ENCODE measurements around the gene MARCHF4. TPM values are rescaled to one million over a fixed set of nuclear protein-coding genes. Genes with fewer than 3 reads are reported as not detected.

Gene MARCHF4
- total and polyA plus RNA-seq, 2 donors (not counting 3 experiments of a cell fraction or from before 2014, with no cell fraction given): 11.7 to 21.5 TPM

GRCh38 chr2:216402751-216403150 lies 30.5 kb upstream of the MARCHF4 start:
- H3K27ac ChIP-seq (ENCODE audit: insufficient read depth, low read depth, low read length): no peak overlapping the region
- H3K4me3 ChIP-seq (replicated peaks in 1 of 3; ENCODE audit: insufficient read depth in 1 of 3, low read depth in 1 of 3, low read length in 3 of 3): no peak overlapping the region
- no peaks in the 10 kb centered on the region for H3K27me3 ChIP-seq (ENCODE audit: control insufficient read depth in 2 of 2, insufficient read depth in 2 of 2, low read length in 2 of 2)
- dilution Hi-C loops (cut with MboI; ENCODE audit: extremely low pct_ligation_motif_present, low sequenced_read_pairs): no loop called here
- FAIRE-seq: no peak
- no peaks in the 10 kb centered on the region for H3K36me3 ChIP-seq (ENCODE audit: control insufficient read depth in 2 of 2, extremely low read depth in 1 of 2, insufficient read depth in 2 of 2, low read length in 2 of 2)
- BruUV-seq (replicated peaks): no TSS peak
- H3K4me2 ChIP-seq (ENCODE audit: insufficient read depth, low read length): no peak overlapping the region
- H3K9ac ChIP-seq (replicated peaks; ENCODE audit: extremely low read depth, insufficient read depth, low read length): no peak overlapping the region
- CTCF ChIA-PET: interaction anchor here (0.8 to 6.0 kb wide), 16 partner anchors 10 to 256 kb away, joined by 3 to 52 read pairs (median 6); partner anchors contain the start of genes MARCHF4 and SMARCAL1
- H4K20me1 ChIP-seq (replicated peaks; ENCODE audit: control insufficient read depth, extremely low read depth, insufficient read depth, low read length): no peaks in the 10 kb centered on the region
- no peaks in the 10 kb centered on the region for H3K9me3 ChIP-seq (replicated peaks; ENCODE audit: control insufficient read depth, insufficient read depth, low read length)
- intact Hi-C loops (cut with micrococcal nuclease): loop anchor here (5.0 kb wide), 1 partner anchor 285 kb away; no protein-coding TSS in a partner anchor
- H3K79me2 ChIP-seq (ENCODE audit: control insufficient read depth, insufficient read depth, low read length): no peaks in the 10 kb centered on the region
- no peak for TF ChIP-seq EZH2 (IDR thresholded peaks at IDR 0.05; ENCODE audit: borderline replicate concordance, low read depth, low read length, severe bottlenecking)
- no peak for DNase-seq (ENCODE audit: low read depth, low spot score)
- H3K4me1 ChIP-seq (ENCODE audit: control insufficient read depth, extremely low read depth, insufficient read depth, low read length): no peaks in the 10 kb centered on the region
- peak overlapping the region; percentile 22 for H2AFZ ChIP-seq (ENCODE audit: low read depth, low read length)
- POLR2A ChIA-PET: interaction anchor here (1.2 kb wide), 1 partner anchor 31 kb away, joined by 3 read pairs; the partner anchor contains the start of gene MARCHF4
- H3K9me1 ChIP-seq (replicated peaks; ENCODE audit: control insufficient read depth, extremely low read depth, insufficient read depth, low read length): no peaks in the 10 kb centered on the region

GRCh38 chr2:216399621-216400020 lies 27.3 kb upstream of the MARCHF4 start:
- Histone ChIP-seq H4K20me1 (replicated peaks; ENCODE audit: control insufficient read depth, extremely low read depth, insufficient read depth, low read length) (no peaks in the 10 kb centered on the region), H3K27ac (ENCODE audit: insufficient read depth, low read depth, low read length) (no peak overlapping the region), H2AFZ (ENCODE audit: low read depth, low read length) (no peak overlapping the region), H3K4me2 (ENCODE audit: insufficient read depth, low read length) (no peak overlapping the region), H3K4me1 (ENCODE audit: control insufficient read depth, extremely low read depth, insufficient read depth, low read length) (no peaks in the 10 kb centered on the region), H3K9me3 (replicated peaks; ENCODE audit: control insufficient read depth, insufficient read depth, low read length) (no peaks in the 10 kb centered on the region), H3K9ac (replicated peaks; ENCODE audit: extremely low read depth, insufficient read depth, low read length) (no peak overlapping the region), H3K79me2 (ENCODE audit: control insufficient read depth, insufficient read depth, low read length) (no peaks in the 10 kb centered on the region), H3K36me3 (ENCODE audit: control insufficient read depth in 2 of 2, extremely low read depth in 1 of 2, insufficient read depth in 2 of 2, low read length in 2 of 2) (no peaks in the 10 kb centered on the region), H3K4me3 (replicated peaks in 1 of 3; ENCODE audit: insufficient read depth in 1 of 3, low read depth in 1 of 3, low read length in 3 of 3) (no peak overlapping the region), H3K9me1 (replicated peaks; ENCODE audit: control insufficient read depth, extremely low read depth, insufficient read depth, low read length) (no peaks in the 10 kb centered on the region), H3K27me3 (ENCODE audit: control insufficient read depth in 2 of 2, insufficient read depth in 2 of 2, low read length in 2 of 2) (no peaks in the 10 kb centered on the region)
- dilution Hi-C loops (cut with MboI; ENCODE audit: extremely low pct_ligation_motif_present, low sequenced_read_pairs) (no loop called here), intact Hi-C loops (cut with micrococcal nuclease) (loop anchor here (5.0 kb wide), 1 partner anchor 282 kb away; no protein-coding TSS in a partner anchor)
- BruUV-seq (replicated peaks): no TSS peak
- no peak for TF ChIP-seq POLR2AphosphoS5 (IDR thresholded peaks at IDR 0.05; ENCODE audit: insufficient read depth, low read depth, low read length)
- no peak for TF ChIP-seq CTCF (IDR thresholded peaks at IDR 0.05; ENCODE audit: extremely low read depth in 1 of 2, insufficient read depth in 1 of 2, low read depth in 1 of 2, low read length in 2 of 2)
- no peak for TF ChIP-seq EZH2 (IDR thresholded peaks at IDR 0.05; ENCODE audit: borderline replicate concordance, low read depth, low read length, severe bottlenecking)
- TF ChIP-seq POLR2A (IDR thresholded peaks at IDR 0.05; ENCODE audit: low read depth, low read length): no peak
- no peak for TF ChIP-seq MYC (IDR thresholded peaks at IDR 0.05; ENCODE audit: low read depth, low read length)
- TF ChIP-seq GATA2 (IDR thresholded peaks at IDR 0.05; ENCODE audit: insufficient read depth, insufficient read length, low read depth, low read length): no peak
- no peak for TF ChIP-seq FOS (IDR thresholded peaks at IDR 0.05; ENCODE audit: borderline replicate concordance, insufficient read depth, low read length)
- FAIRE-seq (no peak), DNase-seq (ENCODE audit: low read depth, low spot score) (peak; percentile 23)
- CTCF ChIA-PET: interaction anchor here (1.6 to 2.4 kb wide), 2 partner anchors 20 to 72 kb away, joined by 4 to 7 read pairs; no protein-coding TSS in a partner anchor
- POLR2A ChIA-PET: no interaction called here

All from endothelial cell of umbilical vein (primary cell).